ENCODE results near the gene MTURN. TPM values are rescaled to one million over a fixed set of nuclear protein-coding genes. Genes with fewer than 3 reads are reported as not detected.

The MTURN gene
- total and polyA plus RNA-seq, 12 donors: 4.6 to 15.6 (median 7.6) TPM

GRCh38 chr7:30160329-30160728 lies 25.5 kb downstream of the MTURN start:
- intact Hi-C loops (cut with DNase I): loop anchor here (5.0 to 10.0 kb wide), 3 partner anchors 114 to 404 kb away; no protein-coding TSS in a partner anchor
- Histone ChIP-seq H3K4me3 (no peak overlapping the region), H3K4me1 (replicated peaks in 1 of 2) (peaks cover 0 to 15% of the 10 kb centered on the region in 2 donors), H3K27ac (no peak overlapping the region), H3K9me3 (replicated peaks in 1 of 3) (no peaks in the 10 kb centered on the region), H3K36me3 (replicated peaks in 1 of 2) (no peaks in the 10 kb centered on the region), H3K27me3 (no peaks in the 10 kb centered on the region)
- 88 to 93% (median 89%) methylated on average over 2 of the region's 2 CpGs for WGBS, 4 donors
- TF ChIP-seq CTCF (IDR thresholded peaks at IDR 0.05) (no peak), POLR2A (IDR thresholded peaks at IDR 0.05) (no peak)
- DNase-seq: no peak

DNA sequence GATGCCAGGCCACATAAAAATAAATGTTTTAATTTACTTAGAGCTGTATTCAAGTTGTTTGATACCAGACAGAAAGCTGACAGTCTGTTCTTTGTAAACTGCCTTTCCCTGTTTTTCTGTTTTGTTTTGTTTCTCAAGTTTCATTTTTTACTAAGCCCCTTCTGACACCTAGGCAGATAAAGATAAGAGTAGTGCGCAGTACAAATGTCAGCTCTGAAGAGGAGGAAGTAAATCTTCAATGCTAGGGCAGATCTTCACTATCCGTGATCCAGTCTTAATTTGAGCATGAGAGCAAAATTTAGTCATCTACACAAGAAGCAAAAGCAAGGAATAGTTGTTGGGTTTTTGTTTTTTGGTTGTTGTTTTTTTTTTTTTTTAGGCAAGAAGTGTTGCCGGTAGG lies 27.3 kb downstream of the MTURN start:
- no peak for TF ChIP-seq POLR2A (IDR thresholded peaks at IDR 0.05)
- no peak for TF ChIP-seq CTCF (IDR thresholded peaks at IDR 0.05)
- peaks cover 0 to 15% of the 10 kb centered on the region in 2 donors for H3K4me1 ChIP-seq (replicated peaks in 1 of 2)
- H3K9me3 ChIP-seq (replicated peaks in 1 of 3): no peaks in the 10 kb centered on the region
- no peaks in the 10 kb centered on the region for H3K36me3 ChIP-seq (replicated peaks in 1 of 2)
- intact Hi-C loops (cut with DNase I): loop anchor here (5.0 to 10.0 kb wide), 3 partner anchors 113 to 403 kb away; no protein-coding TSS in a partner anchor
- 63 to 72% (median 69%) methylated on average over 3 of the region's 3 CpGs for WGBS, 4 donors
- no peak for DNase-seq
- H3K4me3 ChIP-seq: no peak overlapping the region
- no peaks in the 10 kb centered on the region for H3K27me3 ChIP-seq
- no peak overlapping the region for H3K27ac ChIP-seq

DNA sequence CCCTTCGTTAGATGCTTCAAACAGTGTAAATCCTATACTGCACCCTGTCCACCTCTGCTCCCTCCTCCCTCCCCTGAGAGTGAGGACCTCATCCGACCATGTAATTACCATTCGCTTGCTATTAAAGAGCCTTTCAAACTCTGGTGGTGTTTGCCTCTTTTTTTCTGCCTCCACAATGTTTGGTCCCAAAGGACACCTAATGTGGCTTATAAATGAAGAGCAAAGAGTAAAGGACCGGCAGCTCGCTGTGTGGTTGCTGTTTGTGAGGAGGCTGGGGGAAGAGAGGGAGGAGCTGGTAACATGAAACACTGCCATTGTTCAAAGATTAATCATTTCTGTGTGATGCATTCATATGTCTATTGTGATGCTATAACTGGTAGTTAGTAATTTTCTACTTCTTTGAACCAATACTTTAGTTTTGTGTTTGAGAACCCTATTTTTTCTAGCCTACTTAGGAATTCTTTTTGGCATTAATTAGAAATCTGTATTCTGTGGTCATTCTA lies 27.9 kb downstream of the MTURN start:
- WGBS, 4 donors: 72 to 81% (median 76%) methylated on average over 5 of the region's 5 CpGs
- Histone ChIP-seq H3K27ac (peak overlapping the region in 1 of 5 donors; percentile 22), H3K4me1 (replicated peaks in 1 of 2) (peaks cover 0 to 15% of the 10 kb centered on the region in 2 donors), H3K9me3 (replicated peaks in 1 of 3) (no peaks in the 10 kb centered on the region), H3K27me3 (no peaks in the 10 kb centered on the region), H3K36me3 (replicated peaks in 1 of 2) (no peaks in the 10 kb centered on the region), H3K4me3 (no peak overlapping the region)
- DNase-seq: no peak
- no peak for TF ChIP-seq POLR2A (IDR thresholded peaks at IDR 0.05)
- TF ChIP-seq CTCF (IDR thresholded peaks at IDR 0.05): no peak
- intact Hi-C loops (cut with DNase I): loop anchor here (5.0 to 10.0 kb wide), 3 partner anchors 112 to 402 kb away; no protein-coding TSS in a partner anchor

- H3K4me1 ChIP-seq (replicated peaks in 1 of 2): peaks cover 0 to 15% of the 10 kb centered on the region in 2 donors
- no peaks in the 10 kb centered on the region for H3K9me3 ChIP-seq (replicated peaks in 1 of 3)
- no peak overlapping the region for H3K4me3 ChIP-seq
- no peaks in the 10 kb centered on the region for H3K27me3 ChIP-seq
- TF ChIP-seq CTCF (IDR thresholded peaks at IDR 0.05) (no peak), POLR2A (IDR thresholded peaks at IDR 0.05) (no peak)
- peak in 3 of 7 donors; percentile 30 to 34 (median 32) for DNase-seq
- 52 to 56% (median 54%) methylated on average over 13 of the region's 13 CpGs for WGBS, 4 donors
- intact Hi-C loops (cut with DNase I): loop anchor here (5.0 to 10.0 kb wide), 3 partner anchors 111 to 401 kb away; no protein-coding TSS in a partner anchor
- H3K27ac ChIP-seq: peak overlapping the region in 2 of 5 donors; percentile 40 to 52
- H3K36me3 ChIP-seq (replicated peaks in 1 of 2): no peaks in the 10 kb centered on the region
These were observed 28.6 kb downstream of the MTURN start for GRCh38 chr7:30163231-30163894.

Measured in adrenal gland (tissue), 12 donors.